PC-9 (cell line): Measurements from ENCODE around the gene BLOC1S2.
"Not testable (repeated sequence)": the region's sequence is repeated elsewhere in the genome, so short reads cannot be mapped to it uniquely, and the experiment has no call there.

Experiments
- EZH2 ChIP-seq: fragments of 200-600 bp; sonication (generic); IDR thresholded peaks from 2 replicates; pipeline ENCODE4 v1.8.0; 2017; ENCODE audit warnings: antibody characterized with exemption, low read depth
- TF ChIP-seq, protein P1 (sequence below): fragments of 200-600 bp; sonication (generic); conservative IDR thresholded peaks from 2 replicates; pipeline ENCODE4 v1.6.1; 2017; ENCODE audit warnings: mixed run types, antibody characterized with exemption, mild to moderate bottlenecking, moderate library complexity

DNA sequence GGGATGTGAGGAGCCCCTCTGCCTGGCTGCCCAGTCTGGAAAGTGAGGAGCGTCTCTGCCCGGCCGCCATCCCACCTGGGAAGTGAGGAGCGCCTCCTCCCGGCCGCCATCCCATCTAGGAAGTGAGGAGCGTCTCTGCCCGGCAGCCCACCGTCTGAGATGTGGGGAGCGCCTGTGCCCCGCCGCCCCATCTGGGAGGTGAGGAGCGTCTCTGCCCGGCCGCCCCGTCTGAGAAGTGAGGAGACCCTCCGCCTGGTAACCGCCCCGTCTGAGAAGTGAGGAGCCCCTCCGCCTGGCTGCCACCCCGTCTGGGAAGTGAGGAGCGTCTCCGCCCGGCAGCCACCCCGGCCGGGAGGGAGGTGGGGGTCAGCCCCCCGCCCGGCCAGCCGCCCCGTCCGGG lies 9.5 kb downstream of the BLOC1S2 start:
- TF ChIP-seq EZH2 = not testable (repeated sequence)
- TF ChIP-seq, protein P1, sequence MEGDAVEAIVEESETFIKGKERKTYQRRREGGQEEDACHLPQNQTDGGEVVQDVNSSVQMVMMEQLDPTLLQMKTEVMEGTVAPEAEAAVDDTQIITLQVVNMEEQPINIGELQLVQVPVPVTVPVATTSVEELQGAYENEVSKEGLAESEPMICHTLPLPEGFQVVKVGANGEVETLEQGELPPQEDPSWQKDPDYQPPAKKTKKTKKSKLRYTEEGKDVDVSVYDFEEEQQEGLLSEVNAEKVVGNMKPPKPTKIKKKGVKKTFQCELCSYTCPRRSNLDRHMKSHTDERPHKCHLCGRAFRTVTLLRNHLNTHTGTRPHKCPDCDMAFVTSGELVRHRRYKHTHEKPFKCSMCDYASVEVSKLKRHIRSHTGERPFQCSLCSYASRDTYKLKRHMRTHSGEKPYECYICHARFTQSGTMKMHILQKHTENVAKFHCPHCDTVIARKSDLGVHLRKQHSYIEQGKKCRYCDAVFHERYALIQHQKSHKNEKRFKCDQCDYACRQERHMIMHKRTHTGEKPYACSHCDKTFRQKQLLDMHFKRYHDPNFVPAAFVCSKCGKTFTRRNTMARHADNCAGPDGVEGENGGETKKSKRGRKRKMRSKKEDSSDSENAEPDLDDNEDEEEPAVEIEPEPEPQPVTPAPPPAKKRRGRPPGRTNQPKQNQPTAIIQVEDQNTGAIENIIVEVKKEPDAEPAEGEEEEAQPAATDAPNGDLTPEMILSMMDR = not testable (repeated sequence)
